Parathyroid adenoma (tissue), 2 donors: ENCODE data around the gene WASHC3.
A peak's percentile ranks its signal among the peaks of the same experiment; 100 is the strongest.

Source experiments
- H2AFZ ChIP-seq: fragments of 300-600 bp; sonication (generic); one replicate; pipeline ENCODE4 v1.7.0; 2017; ENCODE audit warnings: antibody characterized with exemption, mild to moderate bottlenecking
- H3K27ac ChIP-seq: fragments of 300-600 bp; sonication (generic); one replicate; pipeline ENCODE4 v1.7.0; 2017
- H3K27me3 ChIP-seq: fragments of 300-600 bp; sonication (generic); one replicate; pipeline ENCODE4 v1.7.0; 2017; ENCODE audit warnings: low read length; ENCODE audit not compliant: control insufficient read depth, insufficient read depth
- H3K36me3 ChIP-seq: fragments of 300-600 bp; sonication (generic); one replicate; pipeline ENCODE4 v1.7.0; 2017; ENCODE audit warnings: low read length; ENCODE audit not compliant: control insufficient read depth, insufficient read depth
- H3K4me1 ChIP-seq: fragments of 300-600 bp; sonication (generic); one replicate; pipeline ENCODE4 v1.7.0; 2017; ENCODE audit warnings: control low read depth
- H3K4me2 ChIP-seq: fragments of 300-600 bp; sonication (generic); one replicate; pipeline ENCODE4 v1.7.0; 2017; ENCODE audit warnings: low read length
- H3K4me3 ChIP-seq: fragments of 300-600 bp; sonication (generic); one replicate; pipeline ENCODE4 v1.7.0; 2017; ENCODE audit warnings: low read depth, low read length
- H3K79me2 ChIP-seq: fragments of 300-600 bp; sonication (generic); one replicate; pipeline ENCODE4 v1.7.0; 2017; ENCODE audit warnings: control low read depth
- H3K9ac ChIP-seq: fragments of 300-600 bp; sonication (generic); one replicate; pipeline ENCODE4 v1.7.0; 2017; ENCODE audit warnings: mild to moderate bottlenecking
- H3K9me3 ChIP-seq: fragments of 300-600 bp; sonication (generic); one replicate; pipeline ENCODE4 v1.7.0; 2017; ENCODE audit warnings: low read length; ENCODE audit not compliant: control insufficient read depth
- TF ChIP-seq, protein P1 (sequence below): fragments of 300-600 bp; sonication (generic); IDR thresholded peaks from one replicate; pipeline ENCODE4 v1.7.0; 2017; ENCODE audit warnings: antibody characterized with exemption, mild to moderate bottlenecking
- donor health status: primary hyperparathyroidism.

Gene WASHC3

GRCh38 chr12:102061096-102061559 lies 663 bp downstream of the WASHC3 start:
- H3K36me3 ChIP-seq: no peaks in the 10 kb centered on the region

DNA sequence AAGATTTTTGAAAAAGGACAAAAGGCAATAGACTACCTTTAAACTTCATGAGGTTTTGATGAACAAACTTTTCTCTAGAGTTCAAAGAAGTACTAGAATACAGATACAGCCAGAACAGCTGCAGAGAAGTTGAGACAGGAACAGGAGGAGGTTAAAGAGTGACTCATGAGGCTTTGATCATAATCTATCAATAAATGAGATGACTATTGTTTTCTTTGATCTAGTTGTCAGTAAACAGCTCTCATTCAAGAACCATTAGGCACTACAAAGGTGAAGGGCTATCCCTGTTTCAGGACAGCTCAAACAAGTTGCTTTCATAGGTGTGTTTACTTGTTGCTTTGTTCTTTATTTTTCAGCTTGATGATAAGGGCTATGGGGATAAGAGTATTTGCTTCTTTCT lies 2.4 kb downstream of the WASHC3 start:
- no peaks in the 10 kb centered on the region for H3K79me2 ChIP-seq
- no peaks in the 10 kb centered on the region for H3K36me3 ChIP-seq
- no peak overlapping the region for H3K4me3 ChIP-seq
- H3K4me1 ChIP-seq: peaks cover 4% of the 10 kb centered on the region
- no peak overlapping the region for H3K27ac ChIP-seq
- TF ChIP-seq, protein P1, sequence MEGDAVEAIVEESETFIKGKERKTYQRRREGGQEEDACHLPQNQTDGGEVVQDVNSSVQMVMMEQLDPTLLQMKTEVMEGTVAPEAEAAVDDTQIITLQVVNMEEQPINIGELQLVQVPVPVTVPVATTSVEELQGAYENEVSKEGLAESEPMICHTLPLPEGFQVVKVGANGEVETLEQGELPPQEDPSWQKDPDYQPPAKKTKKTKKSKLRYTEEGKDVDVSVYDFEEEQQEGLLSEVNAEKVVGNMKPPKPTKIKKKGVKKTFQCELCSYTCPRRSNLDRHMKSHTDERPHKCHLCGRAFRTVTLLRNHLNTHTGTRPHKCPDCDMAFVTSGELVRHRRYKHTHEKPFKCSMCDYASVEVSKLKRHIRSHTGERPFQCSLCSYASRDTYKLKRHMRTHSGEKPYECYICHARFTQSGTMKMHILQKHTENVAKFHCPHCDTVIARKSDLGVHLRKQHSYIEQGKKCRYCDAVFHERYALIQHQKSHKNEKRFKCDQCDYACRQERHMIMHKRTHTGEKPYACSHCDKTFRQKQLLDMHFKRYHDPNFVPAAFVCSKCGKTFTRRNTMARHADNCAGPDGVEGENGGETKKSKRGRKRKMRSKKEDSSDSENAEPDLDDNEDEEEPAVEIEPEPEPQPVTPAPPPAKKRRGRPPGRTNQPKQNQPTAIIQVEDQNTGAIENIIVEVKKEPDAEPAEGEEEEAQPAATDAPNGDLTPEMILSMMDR: no peak
- H3K9me3 ChIP-seq: no peaks in the 10 kb centered on the region
- no peaks in the 10 kb centered on the region for H3K27me3 ChIP-seq
- H3K9ac ChIP-seq: no peak overlapping the region
- H3K4me2 ChIP-seq: no peak overlapping the region
- H2AFZ ChIP-seq: no peak overlapping the region

More at GRCh38 chr12:102061096-102061559, 663 bp downstream of the WASHC3 start:
- peaks cover 4% of the 10 kb centered on the region for H3K4me1 ChIP-seq
- TF ChIP-seq, protein P1: no peak
- H3K4me3 ChIP-seq: peak overlapping the region; percentile 93
- peak overlapping the region; percentile 92 for H3K4me2 ChIP-seq
- no peaks in the 10 kb centered on the region for H3K27me3 ChIP-seq
- peak overlapping the region; percentile 57 for H3K27ac ChIP-seq
- no peaks in the 10 kb centered on the region for H3K9me3 ChIP-seq
- H3K9ac ChIP-seq: no peak overlapping the region
- H3K79me2 ChIP-seq: no peaks in the 10 kb centered on the region
- peak overlapping the region; percentile 74 for H2AFZ ChIP-seq

DNA sequence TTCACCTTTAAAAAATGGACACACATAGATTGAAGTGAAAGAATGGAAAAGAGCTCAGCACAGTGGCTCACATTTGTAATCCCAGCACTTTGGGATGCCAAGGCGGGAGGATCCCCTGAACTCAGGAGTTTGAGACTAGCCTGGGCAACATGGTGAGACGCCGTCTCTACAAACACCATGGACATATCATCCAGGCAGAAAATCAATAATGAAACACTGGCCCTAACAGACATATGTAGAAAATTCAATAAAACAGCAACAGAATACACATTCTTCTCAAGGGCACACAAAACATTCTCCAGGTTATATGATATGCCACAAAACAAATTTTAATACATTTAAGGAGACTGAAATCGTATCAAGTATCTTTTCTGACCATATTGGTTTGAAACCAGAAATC lies 7.4 kb downstream of the WASHC3 start:
- H3K4me1 ChIP-seq: no peaks in the 10 kb centered on the region
- H3K79me2 ChIP-seq: no peaks in the 10 kb centered on the region
- H3K36me3 ChIP-seq: no peaks in the 10 kb centered on the region
- H3K9me3 ChIP-seq: no peaks in the 10 kb centered on the region
- H3K4me3 ChIP-seq: no peak overlapping the region
- H3K27me3 ChIP-seq: no peaks in the 10 kb centered on the region
- no peak overlapping the region for H3K9ac ChIP-seq
- TF ChIP-seq, protein P1: no peak
- no peak overlapping the region for H2AFZ ChIP-seq
- H3K27ac ChIP-seq: no peak overlapping the region
- H3K4me2 ChIP-seq: no peak overlapping the region

- H3K9ac ChIP-seq: no peak overlapping the region
- no peak overlapping the region for H2AFZ ChIP-seq
- H3K4me1 ChIP-seq: no peaks in the 10 kb centered on the region
- no peaks in the 10 kb centered on the region for H3K36me3 ChIP-seq
- TF ChIP-seq, protein P1: no peak
- H3K79me2 ChIP-seq: no peaks in the 10 kb centered on the region
- no peaks in the 10 kb centered on the region for H3K9me3 ChIP-seq
- no peaks in the 10 kb centered on the region for H3K27me3 ChIP-seq
- no peak overlapping the region for H3K4me2 ChIP-seq
- H3K27ac ChIP-seq: no peak overlapping the region
- H3K4me3 ChIP-seq: no peak overlapping the region
These were observed 8.8 kb downstream of the WASHC3 start for GRCh38 chr12:102053062-102053349.

DNA sequence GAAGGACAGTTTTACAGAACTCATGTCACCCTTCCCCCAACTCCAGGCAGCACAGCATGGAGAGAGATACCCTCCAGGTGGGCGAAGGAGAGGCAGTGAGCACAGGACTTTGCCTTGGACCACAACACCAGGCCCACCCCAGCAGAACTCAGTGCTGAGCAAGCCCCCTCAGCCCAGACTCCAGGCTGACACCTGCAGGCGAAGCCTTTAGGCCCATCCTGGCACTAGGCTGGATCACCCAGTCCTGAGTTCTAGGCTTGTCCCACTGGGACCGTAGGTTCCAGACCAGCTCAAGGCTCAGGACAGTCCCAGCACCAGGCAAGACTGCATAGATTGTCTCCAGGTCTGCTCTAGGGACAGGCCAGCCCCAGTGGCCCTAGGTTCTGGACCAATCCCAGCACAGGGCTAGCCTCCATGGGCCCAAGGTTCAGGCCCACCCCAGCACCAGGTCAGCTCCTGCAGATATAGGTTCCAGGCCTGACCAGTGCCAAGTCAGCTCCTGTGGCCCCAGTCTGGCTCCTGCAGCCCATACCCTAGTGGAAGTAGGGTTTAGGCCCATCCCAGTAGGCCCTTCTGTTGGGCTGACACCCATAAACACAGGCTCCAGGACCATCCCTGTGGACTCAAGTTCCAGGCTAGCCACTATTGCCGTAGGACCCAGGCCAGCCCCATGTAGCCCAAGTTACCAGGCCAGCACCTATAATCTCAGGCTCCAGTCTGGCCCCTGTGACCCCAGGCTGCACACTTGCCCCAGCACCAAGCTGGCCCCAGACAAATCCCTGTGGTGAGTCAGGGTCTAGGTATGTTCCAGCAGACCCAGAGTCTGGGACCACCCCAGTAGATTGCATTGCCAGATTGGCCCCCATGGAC lies 9.4 kb downstream of the WASHC3 start:
- Histone ChIP-seq H3K9ac (no peak overlapping the region), H3K9me3 (no peaks in the 10 kb centered on the region), H3K79me2 (no peaks in the 10 kb centered on the region), H3K4me1 (no peaks in the 10 kb centered on the region), H3K27ac (no peak overlapping the region), H3K36me3 (no peaks in the 10 kb centered on the region), H3K27me3 (no peaks in the 10 kb centered on the region), H2AFZ (no peak overlapping the region), H3K4me3 (no peak overlapping the region), H3K4me2 (no peak overlapping the region)
- TF ChIP-seq, protein P1: no peak
